Common myeloid progenitor, CD34-positive (primary cell): ENCODE measurements around the gene LRP8.

ENCODE experiments used
- CTCF ChIA-PET: fragments of 350-600 bp; sonication (Branson Sonifier 250); formaldehyde crosslinking; loops from one replicate; lab custom pipeline; 2021; ENCODE audit warnings: antibody characterized with exemption; lab: Charles Lee
- POLR2A ChIA-PET: fragments of 350-600 bp; sonication (Branson Sonifier 250); formaldehyde crosslinking; loops from one replicate; lab custom pipeline; 2021; ENCODE audit warnings: antibody characterized with exemption; lab: Charles Lee
- DNase-seq, 3 donors: peaks; one replicate each; pipeline versions ENCODE4 v3.0.0 to v3.0.0-alpha.2; 2013
- H3K27ac ChIP-seq, 2 experiments: 1 replicate in 1 of 2; 2 replicates in 1 of 2; pipeline ENCODE4 v1.7.0; 2013; ENCODE audit warnings: inconsistent platforms in 2 of 2, low read length in 2 of 2, mild to moderate bottlenecking in 2 of 2, low read depth in 1 of 2, moderate library complexity in 1 of 2; ENCODE audit not compliant: severe bottlenecking in 2 of 2, insufficient read depth in 1 of 2, poor library complexity in 1 of 2
- H3K27me3 ChIP-seq, 5 experiments: replicated peaks in 2 of 5; 1 replicate in 3 of 5; 2 replicates in 2 of 5; pipeline versions ENCODE4 v1.6.1 to v1.7.0; 2013; ENCODE audit warnings: low read length in 4 of 5, mild to moderate bottlenecking in 2 of 5, moderate library complexity in 2 of 5, inconsistent platforms in 1 of 5; ENCODE audit not compliant: insufficient read depth in 5 of 5, control insufficient read depth in 4 of 5
- H3K36me3 ChIP-seq, 4 experiments: 1 replicate in 2 of 4; 2 replicates in 2 of 4; pipeline versions ENCODE4 v1.6.1 to v1.7.0; 2013; ENCODE audit warnings: low read length in 3 of 4, control low read depth in 1 of 4, mild to moderate bottlenecking in 1 of 4; ENCODE audit not compliant: control insufficient read depth in 4 of 4, insufficient read depth in 4 of 4
- H3K4me1 ChIP-seq, 4 experiments: 1 replicate in 3 of 4; 2 replicates in 1 of 4; pipeline versions ENCODE4 v1.6.1 to v1.7.1; 2013; ENCODE audit warnings: low read length in 3 of 4, mild to moderate bottlenecking in 3 of 4, control low read depth in 1 of 4, inconsistent platforms in 1 of 4, moderate library complexity in 1 of 4; ENCODE audit not compliant: control insufficient read depth in 4 of 4, insufficient read depth in 4 of 4; ENCODE audit errors: control extremely low read depth in 1 of 4
- H3K4me3 ChIP-seq, 7 experiments: 1 replicate in 4 of 7; 2 replicates in 3 of 7; pipeline versions ENCODE4 v1.5.1 to v1.7.0; 2013; ENCODE audit warnings: mild to moderate bottlenecking in 7 of 7, low read length in 6 of 7, moderate library complexity in 6 of 7, inconsistent platforms in 2 of 7, low read depth in 2 of 7, control low read depth in 1 of 7; ENCODE audit not compliant: insufficient read depth in 4 of 7, control insufficient read depth in 1 of 7; ENCODE audit errors: extremely low read depth in 1 of 7
- H3K9me3 ChIP-seq, 5 experiments: 1 replicate in 4 of 5; 2 replicates in 1 of 5; pipeline versions ENCODE4 v1.6.1 to v1.7.1; 2013; ENCODE audit warnings: low read length in 4 of 5, mild to moderate bottlenecking in 2 of 5, inconsistent platforms in 1 of 5, low read depth in 1 of 5, moderate library complexity in 1 of 5; ENCODE audit not compliant: control insufficient read depth in 4 of 5, insufficient read depth in 2 of 5; ENCODE audit errors: control extremely low read depth in 1 of 5
- WGBS: methylation state at CpG from one replicate; pipeline ENCODE4 v1.1.5; 2013; ENCODE audit not compliant: insufficient coverage; 5-methylcytosine and 5-hydroxymethylcytosine counted together

LRP8 gene

GRCh38 chr1:53265581-53265980, 62.3 kb downstream of the LRP8 start:
- Histone ChIP-seq H3K9me3 (no peaks in the 10 kb centered on the region), H3K4me1 (no peaks in the 10 kb centered on the region), H3K4me3 (no peak overlapping the region), H3K27me3 (no peaks in the 10 kb centered on the region), H3K27ac (no peak overlapping the region), H3K36me3 (peaks cover 20 to 94% (median 64%) of the 10 kb centered on the region in 4 experiments)
- WGBS: 94% methylated on average over 2 of the region's 4 CpGs
- POLR2A ChIA-PET: no interaction called here
- CTCF ChIA-PET: interaction anchor here (0.9 to 1.9 kb wide), 4 partner anchors 9 to 233 kb away, joined by 3 to 7 read pairs (median 4); no protein-coding TSS in a partner anchor
- DNase-seq: no peak

- Histone ChIP-seq H3K36me3 (peaks cover 23 to 97% (median 73%) of the 10 kb centered on the region in 4 experiments), H3K4me1 (no peaks in the 10 kb centered on the region), H3K27me3 (no peaks in the 10 kb centered on the region), H3K9me3 (no peaks in the 10 kb centered on the region), H3K4me3 (no peak overlapping the region), H3K27ac (no peak overlapping the region)
- CTCF ChIA-PET: interaction anchor here (1.4 to 1.6 kb wide), 2 partner anchors 10 to 129 kb away, joined by 4 to 9 read pairs; no protein-coding TSS in a partner anchor
- DNase-seq: no peak
- 95% methylated on average over 10 of the region's 11 CpGs for WGBS
- POLR2A ChIA-PET: no interaction called here
Observed at GRCh38 chr1:53264048-53264447, 63.8 kb downstream of the LRP8 start.

GRCh38 chr1:53262000-53262399, 65.9 kb downstream of the LRP8 start:
- Histone ChIP-seq H3K4me3 (no peak overlapping the region), H3K27ac (no peak overlapping the region), H3K9me3 (no peaks in the 10 kb centered on the region), H3K27me3 (no peaks in the 10 kb centered on the region), H3K36me3 (peaks cover 24 to 99% (median 75%) of the 10 kb centered on the region in 4 experiments), H3K4me1 (no peaks in the 10 kb centered on the region)
- WGBS: 86% methylated on average over 1 of the region's 3 CpGs
- CTCF ChIA-PET: interaction anchor here (1.2 to 1.6 kb wide), 5 partner anchors 9 to 131 kb away, joined by 3 to 5 read pairs (median 3); no protein-coding TSS in a partner anchor
- DNase-seq: no peak
- POLR2A ChIA-PET: interaction anchor here (0.9 kb wide), 1 partner anchor 35 kb away, joined by 3 read pairs; no protein-coding TSS in a partner anchor

GRCh38 chr1:53260631-53261247, 67.1 kb downstream of the LRP8 start:
- H3K4me1 ChIP-seq: no peaks in the 10 kb centered on the region
- ChIA-PET POLR2A (no interaction called here), CTCF (interaction anchor here (1.6 kb wide), 1 partner anchor 17 kb away, joined by 5 read pairs; no protein-coding TSS in a partner anchor)
- no peak for DNase-seq
- H3K4me3 ChIP-seq: no peak overlapping the region
- no peaks in the 10 kb centered on the region for H3K9me3 ChIP-seq
- H3K27ac ChIP-seq: no peak overlapping the region
- H3K36me3 ChIP-seq: peaks cover 27 to 99% (median 71%) of the 10 kb centered on the region in 4 experiments
- whole genome bisulfite sequencing: 94% methylated on average over 3 of the region's 4 CpGs
- H3K27me3 ChIP-seq: no peaks in the 10 kb centered on the region

- Histone ChIP-seq H3K9me3 (no peaks in the 10 kb centered on the region), H3K27ac (no peak overlapping the region), H3K4me1 (no peaks in the 10 kb centered on the region), H3K36me3 (peaks cover 24 to 99% (median 66%) of the 10 kb centered on the region in 4 experiments), H3K27me3 (no peaks in the 10 kb centered on the region), H3K4me3 (no peak overlapping the region)
- ChIA-PET CTCF (interaction anchor here (1.4 kb wide), 1 partner anchor 8 kb away, joined by 3 read pairs; no protein-coding TSS in a partner anchor), POLR2A (no interaction called here)
- WGBS: 100% methylated on average over 1 of the region's 2 CpGs
- no peak for DNase-seq
Observed at GRCh38 chr1:53259932-53260331, 67.9 kb downstream of the LRP8 start.

GRCh38 chr1:53258216-53258615, 69.7 kb downstream of the LRP8 start:
- no peak overlapping the region for H3K4me3 ChIP-seq
- no peaks in the 10 kb centered on the region for H3K9me3 ChIP-seq
- no peak for DNase-seq
- POLR2A ChIA-PET: no interaction called here
- no peak overlapping the region for H3K27ac ChIP-seq
- CTCF ChIA-PET: interaction anchor here (0.9 kb wide), 1 partner anchor 20 kb away, joined by 3 read pairs; no protein-coding TSS in a partner anchor
- 100% methylated on average over 1 of the region's 1 CpG for WGBS
- no peaks in the 10 kb centered on the region for H3K4me1 ChIP-seq
- no peaks in the 10 kb centered on the region for H3K27me3 ChIP-seq
- H3K36me3 ChIP-seq: peaks cover 22 to 96% (median 61%) of the 10 kb centered on the region in 4 experiments

GRCh38 chr1:53257454-53258081, 70.3 kb downstream of the LRP8 start:
- H3K27me3 ChIP-seq: no peaks in the 10 kb centered on the region
- H3K36me3 ChIP-seq: peaks cover 20 to 92% (median 55%) of the 10 kb centered on the region in 4 experiments
- ChIA-PET CTCF (no interaction called here), POLR2A (interaction anchor here (0.6 kb wide), 1 partner anchor 1164 kb away, joined by 4 read pairs; no protein-coding TSS in a partner anchor)
- 100% methylated on average over 4 of the region's 5 CpGs for WGBS
- H3K9me3 ChIP-seq: no peaks in the 10 kb centered on the region
- DNase-seq: no peak
- H3K27ac ChIP-seq: no peak overlapping the region
- H3K4me1 ChIP-seq: no peaks in the 10 kb centered on the region
- H3K4me3 ChIP-seq: no peak overlapping the region
